Erythroblast (primary cell): ENCODE results near the gene COPE.

Experiments used
- GATA1 ChIP-seq: IDR thresholded peaks from 2 replicates; pipeline ENCODE4 v1.6.1; 2011; ENCODE audit warnings: low read depth, mild to moderate bottlenecking, control low read depth, low read length, moderate library complexity
- POLR2A ChIP-seq: IDR thresholded peaks from 2 replicates; pipeline ENCODE4 v1.6.1; 2011; ENCODE audit warnings: mild to moderate bottlenecking, low read length

- TF ChIP-seq POLR2A (no peak), GATA1 (no peak)
These were observed 59.4 kb downstream of the COPE start for GRCh38 chr19:18859676-18860301.
